HG03175 (cell line): ENCODE data around the gene MYO5A.

Source experiments
- ATAC-seq: cut with Tn5 transposase; IDR thresholded peaks from one replicate; pipeline ENCODE4 v1.9.1; 2021; ENCODE audit warnings: mild to moderate bottlenecking, moderate library complexity; ENCODE audit not compliant: unreplicated experiment

MYO5A gene

DNA sequence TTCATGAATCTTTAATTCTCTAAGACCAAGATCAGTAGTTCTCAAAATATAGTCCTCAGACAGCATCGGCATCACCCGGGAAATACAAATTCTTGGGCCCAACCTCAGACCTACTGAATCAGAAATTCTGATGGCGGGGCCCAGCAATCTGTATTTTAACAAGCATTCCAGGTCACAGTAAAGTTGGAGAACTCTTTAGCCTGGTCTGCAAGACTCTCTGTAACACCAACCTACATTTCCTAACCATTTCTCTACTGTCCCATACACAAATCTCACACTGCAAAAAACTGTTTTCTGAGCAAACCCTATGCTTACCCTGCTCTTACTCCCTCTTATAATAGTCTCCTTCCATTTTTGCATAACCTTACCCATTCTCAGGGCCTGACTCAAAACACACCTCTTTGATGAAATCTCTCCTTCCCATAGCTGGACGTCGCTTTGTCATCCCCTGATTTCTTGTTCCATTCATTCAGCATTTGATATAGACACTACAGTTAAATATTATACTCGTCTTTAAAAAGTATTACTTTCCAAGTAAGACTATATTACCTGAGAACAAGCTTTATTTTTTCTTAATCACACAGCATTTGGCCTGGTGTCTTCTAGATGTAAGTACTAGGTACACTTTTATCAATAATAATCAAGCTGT is 149.8 kb downstream of the MYO5A start:
- ATAC-seq: peak; percentile 47

- peak; percentile 86 for ATAC-seq
Measured at GRCh38 chr15:52370010-52370409, 158.7 kb downstream of the MYO5A start.

DNA sequence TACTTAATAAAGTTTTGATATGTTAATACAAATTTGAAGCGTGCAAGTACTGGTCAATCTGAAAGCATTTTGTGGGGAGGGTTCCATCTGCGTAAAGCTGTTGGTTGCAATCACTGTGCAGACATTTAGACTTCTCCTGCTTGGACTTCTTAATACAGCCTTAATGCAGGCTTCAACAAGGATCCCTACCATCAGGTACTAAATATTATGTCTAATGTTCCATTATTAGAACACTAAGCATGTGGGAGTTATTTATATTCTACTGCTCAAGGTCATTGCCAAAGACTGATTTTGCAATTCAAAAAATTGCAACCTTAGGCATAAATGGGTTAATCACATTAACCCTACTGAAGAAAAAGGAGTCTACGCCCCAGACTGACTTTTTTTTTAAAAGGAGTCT is 159.2 kb downstream of the MYO5A start:
- ATAC-seq: no peak

DNA sequence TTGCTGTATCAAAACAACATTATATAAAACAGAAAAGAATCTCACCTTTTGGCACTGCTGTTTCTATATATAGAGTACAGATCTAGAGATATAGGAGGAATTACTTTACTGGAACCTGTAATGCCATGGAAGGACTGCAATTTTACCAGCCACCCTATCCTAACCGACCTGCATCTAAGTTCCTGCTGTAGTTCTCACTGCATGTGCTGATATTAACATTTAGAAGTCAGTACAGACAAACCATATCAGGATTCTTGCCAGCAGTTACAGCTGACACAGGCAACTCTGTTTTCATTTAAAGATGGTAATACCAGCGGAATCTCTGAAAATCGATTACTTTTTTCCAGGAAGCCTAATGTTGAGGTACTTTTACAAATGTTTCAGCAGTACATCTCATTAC is 159.7 kb downstream of the MYO5A start:
- ATAC-seq: no peak

- ATAC-seq: no peak
Measured at GRCh38 chr15:52368402-52368801, 160.3 kb downstream of the MYO5A start.

- ATAC-seq: no peak
Measured at GRCh38 chr15:52362497-52362896, 166.2 kb downstream of the MYO5A start.

GRCh38 chr15:52361975-52362494 is 166.6 kb downstream of the MYO5A start:
- no peak for ATAC-seq

GRCh38 chr15:52361494-52361893 is 167.2 kb downstream of the MYO5A start:
- ATAC-seq: no peak

GRCh38 chr15:52360229-52361203 is 168.2 kb downstream of the MYO5A start:
- ATAC-seq: no peak

GRCh38 chr15:52359722-52360121 is 169.0 kb downstream of the MYO5A start:
- ATAC-seq: no peak

- ATAC-seq: no peak
Measured at GRCh38 chr15:52357949-52358348, 170.7 kb downstream of the MYO5A start.

DNA sequence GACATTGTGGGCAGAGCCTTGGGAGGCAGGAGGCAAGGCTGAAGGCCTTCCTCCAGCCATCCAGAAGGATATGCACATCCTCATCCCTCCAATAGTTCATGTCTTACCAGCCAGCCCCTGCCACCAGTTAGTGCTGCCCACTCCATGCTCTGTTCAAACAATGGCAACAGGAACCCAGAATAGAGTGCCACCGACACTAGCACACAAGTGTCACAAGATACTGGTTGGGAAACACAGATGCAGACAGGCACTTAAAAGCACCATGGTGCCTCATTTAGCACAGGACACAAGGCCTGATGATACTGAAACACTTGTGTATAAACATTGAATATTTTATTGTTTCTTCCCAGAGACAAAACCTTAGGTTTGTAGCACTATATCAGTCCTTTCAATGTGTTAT is 176.6 kb downstream of the MYO5A start:
- no peak for ATAC-seq

DNA sequence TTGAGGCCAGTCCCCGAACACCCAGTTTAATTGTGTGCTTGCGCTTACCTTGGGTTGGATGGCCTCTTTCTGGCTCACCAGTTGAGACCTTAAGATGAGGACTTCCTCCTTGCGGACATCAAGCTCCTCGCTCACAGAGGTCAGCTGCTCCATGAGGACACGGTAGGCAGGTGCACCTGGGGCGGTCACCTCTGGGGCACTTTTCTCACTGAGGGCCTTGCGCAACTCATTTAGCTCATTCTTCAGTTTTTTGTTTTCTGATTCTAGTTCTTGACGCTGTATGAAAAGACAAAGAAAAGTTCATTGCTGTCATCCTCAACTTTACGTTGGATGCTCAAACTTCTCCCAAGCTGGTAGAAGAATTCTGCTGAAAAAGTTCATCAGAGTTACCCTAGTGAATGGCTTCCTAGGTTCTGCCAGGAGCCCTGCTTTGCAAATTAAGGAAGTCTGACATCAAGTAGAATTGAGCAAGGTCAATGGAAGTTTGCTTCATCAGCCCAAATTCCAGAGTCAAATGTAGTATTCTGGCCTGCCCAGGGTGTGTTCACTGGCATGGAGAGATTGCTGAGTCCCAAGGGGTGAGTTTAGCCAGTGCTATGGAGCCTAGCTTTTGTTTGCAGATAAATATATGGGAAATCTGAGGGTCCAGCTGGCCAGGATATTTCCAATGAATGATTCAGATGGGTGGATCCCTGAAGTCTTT is 177.3 kb downstream of the MYO5A start:
- ATAC-seq: no peak

DNA sequence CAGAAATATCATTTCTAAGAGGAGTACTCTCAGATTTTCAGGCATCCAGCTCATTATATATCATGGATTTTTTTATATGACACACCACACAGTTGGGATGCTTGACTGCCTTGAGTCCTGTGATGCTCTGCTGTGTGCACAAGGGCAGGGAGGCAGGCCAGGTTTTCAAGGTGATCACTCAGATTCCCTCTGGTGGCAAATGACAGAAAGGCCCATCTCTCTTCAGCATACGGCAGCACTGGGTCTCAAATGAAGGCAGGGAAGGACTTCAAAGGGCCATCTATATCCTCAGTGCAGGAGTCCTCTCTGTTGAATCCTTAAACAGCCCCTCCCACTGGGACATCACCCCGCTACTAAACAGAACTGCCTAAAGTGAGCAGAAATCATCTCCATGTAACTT is 178.3 kb downstream of the MYO5A start:
- ATAC-seq: no peak

- no peak for ATAC-seq
Measured at GRCh38 chr15:52349052-52349700, 179.5 kb downstream of the MYO5A start.

DNA sequence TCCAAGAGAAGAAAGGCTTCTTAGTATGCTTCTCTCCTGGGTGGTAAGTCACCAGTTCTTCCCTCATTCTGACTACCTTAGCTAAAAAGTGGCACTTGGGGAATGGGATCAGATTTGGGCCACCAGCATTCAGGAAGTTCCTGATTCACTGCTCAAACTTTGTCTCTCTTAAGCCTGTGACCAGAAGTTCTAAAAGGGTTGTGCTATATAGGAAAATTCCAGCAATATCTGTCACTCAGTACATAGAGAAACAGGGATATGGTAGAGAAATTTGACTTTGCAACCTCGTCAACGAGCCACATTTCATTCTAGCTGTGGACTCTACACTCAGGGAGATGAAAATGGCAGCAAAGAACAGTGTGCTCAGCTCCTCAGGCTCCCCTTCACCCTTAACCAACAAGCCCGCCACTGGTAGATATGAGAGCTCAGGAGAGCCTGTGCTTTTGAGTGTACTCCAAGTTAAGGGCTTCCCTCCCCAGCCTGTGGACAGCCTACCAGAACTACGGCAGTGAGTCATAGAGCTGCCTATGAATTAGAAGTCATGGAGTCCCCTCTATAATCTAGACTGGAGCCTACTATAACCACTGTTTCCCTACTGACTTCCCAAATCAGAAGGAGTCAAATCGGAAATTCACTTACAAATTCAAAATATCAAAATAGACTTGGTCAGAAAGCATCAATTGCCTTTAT is 180.5 kb downstream of the MYO5A start:
- no peak for ATAC-seq

GRCh38 chr15:52344592-52344991 is 184.1 kb downstream of the MYO5A start:
- ATAC-seq: no peak

DNA sequence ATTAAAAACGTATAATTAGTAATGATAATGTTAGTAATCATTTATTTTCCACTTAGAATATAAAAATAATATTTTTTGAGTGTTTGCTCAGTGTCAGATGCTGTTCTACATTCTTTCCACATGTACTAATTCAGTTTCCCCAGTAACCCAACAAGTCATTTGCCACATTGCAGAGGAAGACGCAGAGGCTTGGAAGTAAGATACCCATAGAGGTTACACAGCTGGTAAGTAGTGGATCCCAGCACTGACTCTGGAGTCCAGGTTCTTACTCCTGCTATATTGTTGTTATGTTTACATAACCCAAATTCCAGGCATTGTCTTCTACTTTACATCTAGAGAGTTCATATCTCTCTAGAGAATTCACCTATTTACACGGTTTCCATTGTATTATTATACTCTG is 184.8 kb downstream of the MYO5A start:
- ATAC-seq: no peak

DNA sequence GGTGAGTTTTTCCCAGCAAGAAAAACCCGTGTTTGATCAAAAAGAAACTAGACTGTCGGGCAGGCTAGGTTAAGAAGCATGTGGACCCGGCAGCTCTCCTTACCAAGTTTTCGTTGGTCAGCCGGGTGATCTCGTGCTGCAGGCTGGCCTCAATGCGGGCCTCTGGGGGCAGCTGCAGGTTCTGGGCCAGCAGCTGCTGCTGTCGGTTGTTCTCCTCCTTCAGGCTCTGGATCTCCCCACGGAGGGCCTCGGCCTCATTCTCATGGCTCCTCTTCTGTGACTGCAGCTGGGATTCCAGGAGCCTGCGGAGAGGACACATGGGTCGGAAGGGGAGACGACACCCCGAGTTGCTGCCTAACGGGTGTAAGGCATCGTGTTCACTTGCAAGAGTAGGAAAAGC is 188.6 kb downstream of the MYO5A start:
- ATAC-seq: no peak

GRCh38 chr15:52338891-52339290 is 189.8 kb downstream of the MYO5A start:
- ATAC-seq: no peak
